HPDE6-E6E7 (cell line): ENCODE results near the gene PTBP1.
A peak's percentile ranks its signal among the peaks of the same experiment; 100 is the strongest.

Experiments
- DNase-seq: peaks from one replicate; pipeline ENCODE4 v3.0.0; 2011; ENCODE audit warnings: missing footprints; ENCODE audit errors: extremely low spot score

PTBP1 gene

DNA sequence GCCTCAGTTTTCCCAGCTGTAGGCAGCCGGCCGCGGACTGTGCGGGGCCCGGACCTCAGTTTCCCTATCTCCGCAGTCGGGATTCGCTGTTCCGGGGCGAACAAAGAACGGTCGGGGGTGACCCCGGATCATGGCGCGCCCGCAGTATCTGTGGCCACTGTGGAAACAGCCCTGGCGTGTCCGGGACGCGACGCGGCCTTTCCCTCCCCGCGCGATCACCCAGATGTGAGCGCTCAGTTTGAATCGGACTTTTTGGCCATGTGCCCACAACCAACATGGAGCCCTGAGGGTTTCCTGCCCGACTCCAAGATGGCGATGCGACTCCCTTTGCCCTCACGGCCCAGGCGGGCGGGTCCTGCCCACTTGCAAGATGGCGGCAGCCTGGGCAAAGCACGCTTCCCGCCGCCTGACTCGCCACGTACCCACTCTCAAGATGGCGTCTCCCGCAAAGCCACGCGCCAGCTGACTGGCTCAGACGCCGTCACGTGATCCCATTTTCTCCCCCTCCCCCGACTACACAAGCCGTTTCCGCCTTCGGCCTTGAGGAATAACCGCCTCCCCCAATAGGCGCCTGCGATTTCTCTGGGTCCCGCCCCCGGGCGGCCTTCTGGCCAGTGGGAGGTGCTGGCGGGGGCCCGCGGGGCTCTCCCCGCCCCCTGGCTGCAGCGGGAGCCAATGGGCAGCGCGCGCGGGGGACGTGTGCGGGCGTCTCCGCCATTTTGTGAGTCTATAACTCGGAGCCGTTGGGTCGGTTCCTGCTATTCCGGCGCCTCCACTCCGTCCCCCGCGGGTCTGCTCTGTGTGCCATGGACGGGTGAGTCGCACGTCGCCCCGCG, at the start of gene PTBP1:
Gene PTBP1 (plus strand): TSS at position 761 of the 836 bp plus-strand sequence. CDS start 46 bp downstream, at position 807.
- peak; percentile 97 for DNase-seq

DNA sequence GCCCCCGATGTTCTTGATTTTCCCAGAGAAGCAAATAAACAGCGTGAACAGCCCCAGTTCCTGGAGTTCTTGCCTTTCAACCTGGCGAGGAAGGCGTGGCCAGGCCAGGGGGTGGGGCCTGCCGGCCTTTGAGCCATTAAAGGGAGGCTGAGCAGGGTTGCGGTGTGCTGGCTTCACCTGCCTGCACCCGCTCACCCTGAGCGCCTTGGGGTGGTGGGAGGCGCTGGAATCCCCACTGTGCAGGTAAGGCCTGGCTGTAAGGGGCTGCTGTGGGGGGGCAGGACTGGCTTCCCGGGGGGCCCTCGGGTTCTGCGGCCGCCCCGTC, 49.0 kb upstream of the PTBP1 start:
- DNase-seq, result no peak

DNA sequence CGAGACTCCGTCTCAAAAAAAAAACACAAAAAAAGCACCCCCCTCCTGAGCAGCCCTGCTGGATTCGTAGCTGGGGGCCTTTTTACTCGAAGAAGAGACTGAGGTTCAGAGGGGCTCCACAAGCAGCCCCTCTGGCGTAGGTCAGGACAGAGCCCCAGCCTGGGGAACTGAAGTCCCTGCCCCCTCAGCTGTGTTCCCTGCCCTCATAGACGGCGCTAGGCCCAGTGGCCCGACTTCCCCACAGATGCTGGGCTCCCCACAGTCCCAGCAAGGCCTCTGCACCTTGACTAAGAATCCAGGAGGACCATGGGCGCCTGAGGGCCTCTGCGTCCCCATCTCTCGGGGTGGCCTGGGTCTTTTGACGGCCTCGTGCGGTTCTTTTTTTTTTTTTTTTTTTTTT, 47.4 kb upstream of the PTBP1 start:
- DNase-seq, result no peak

DNA sequence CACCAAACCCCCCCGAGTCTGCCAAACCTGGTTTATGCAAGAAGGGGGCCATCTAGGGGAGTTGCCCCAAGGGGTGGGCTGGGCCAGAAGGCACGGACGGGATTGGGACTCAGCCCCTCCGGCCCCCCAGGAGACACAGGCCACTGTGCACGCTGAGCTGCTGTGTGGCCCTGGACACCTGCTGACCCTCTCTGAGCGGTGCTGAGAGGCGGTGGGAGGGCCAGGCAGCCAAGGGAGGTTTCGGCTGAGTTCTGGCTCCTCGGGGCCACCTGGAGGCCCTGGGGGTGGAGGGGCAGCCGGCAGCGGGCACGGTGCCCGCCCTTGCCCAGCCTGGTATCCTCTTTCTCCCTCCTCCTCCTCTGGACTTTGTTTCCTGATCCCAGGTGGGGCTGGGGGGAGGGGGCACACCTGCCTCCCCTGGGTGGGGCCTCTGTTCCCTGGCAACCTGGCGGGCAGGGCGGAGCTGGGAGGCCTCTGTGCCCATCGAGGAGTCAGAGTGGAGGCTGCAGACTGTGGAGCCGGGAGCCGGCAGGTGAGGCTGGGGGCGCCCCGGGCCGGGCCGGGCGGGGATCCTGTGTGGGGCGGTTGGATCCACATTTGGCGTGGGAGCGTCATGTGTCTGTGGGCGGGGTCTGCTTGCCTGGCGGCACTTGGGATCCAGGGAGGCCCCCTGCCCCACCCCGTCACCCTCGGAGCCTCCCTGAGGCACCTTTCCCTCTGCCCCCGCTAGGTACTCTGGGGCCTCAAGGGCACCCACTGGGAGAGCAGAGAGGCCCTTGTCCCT, 46.4 kb upstream of the PTBP1 start, which contains the start of gene MISP:
Gene MISP (plus strand): TSS at position 473 of the 784 bp plus-strand sequence. CDS start 5,835 bp downstream, outside the sequence.
- peak; percentile 87 for DNase-seq

DNA sequence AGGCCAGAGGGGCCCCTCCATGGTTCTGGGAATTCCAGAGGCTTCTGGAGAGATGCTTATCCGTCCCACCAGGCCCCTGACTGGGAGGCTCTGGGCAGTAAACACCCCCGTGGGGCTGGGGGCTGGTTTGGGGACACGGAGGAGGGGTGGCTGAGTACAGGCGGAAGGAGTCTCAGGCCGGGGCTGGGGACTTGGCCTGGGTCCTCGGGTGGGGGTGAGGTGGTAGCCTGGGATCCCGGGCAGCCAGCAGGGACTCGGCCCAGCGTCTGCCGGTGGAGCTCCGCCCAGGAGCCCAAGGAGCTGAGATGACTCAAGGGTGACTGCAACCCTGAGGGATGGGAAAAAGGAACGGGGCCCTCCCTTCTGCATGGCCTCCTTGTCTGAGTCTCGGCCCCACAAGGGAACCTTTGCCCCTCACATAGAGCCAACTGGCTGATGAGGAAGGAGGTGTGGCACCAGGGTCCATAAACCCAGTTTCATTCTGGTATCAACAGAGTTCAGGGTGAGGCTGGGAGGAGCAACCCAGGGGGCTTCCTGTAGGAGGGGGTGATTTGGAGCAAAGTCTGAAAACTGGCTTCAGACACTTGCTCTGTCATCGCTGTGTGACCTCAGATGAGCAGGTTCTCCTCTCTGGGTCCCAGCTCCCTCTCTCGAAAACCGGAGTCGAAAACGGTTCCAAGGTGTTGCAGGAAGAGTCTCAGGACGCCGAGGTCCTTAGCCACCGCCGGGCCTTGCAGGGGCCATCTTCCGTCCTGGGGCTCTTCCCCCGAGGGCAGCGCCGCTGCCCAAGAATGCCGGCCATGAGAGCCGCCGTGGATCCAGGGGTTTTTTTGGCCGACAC, 45.5 kb upstream of the PTBP1 start:
- DNase-seq, result peak; percentile 98

DNA sequence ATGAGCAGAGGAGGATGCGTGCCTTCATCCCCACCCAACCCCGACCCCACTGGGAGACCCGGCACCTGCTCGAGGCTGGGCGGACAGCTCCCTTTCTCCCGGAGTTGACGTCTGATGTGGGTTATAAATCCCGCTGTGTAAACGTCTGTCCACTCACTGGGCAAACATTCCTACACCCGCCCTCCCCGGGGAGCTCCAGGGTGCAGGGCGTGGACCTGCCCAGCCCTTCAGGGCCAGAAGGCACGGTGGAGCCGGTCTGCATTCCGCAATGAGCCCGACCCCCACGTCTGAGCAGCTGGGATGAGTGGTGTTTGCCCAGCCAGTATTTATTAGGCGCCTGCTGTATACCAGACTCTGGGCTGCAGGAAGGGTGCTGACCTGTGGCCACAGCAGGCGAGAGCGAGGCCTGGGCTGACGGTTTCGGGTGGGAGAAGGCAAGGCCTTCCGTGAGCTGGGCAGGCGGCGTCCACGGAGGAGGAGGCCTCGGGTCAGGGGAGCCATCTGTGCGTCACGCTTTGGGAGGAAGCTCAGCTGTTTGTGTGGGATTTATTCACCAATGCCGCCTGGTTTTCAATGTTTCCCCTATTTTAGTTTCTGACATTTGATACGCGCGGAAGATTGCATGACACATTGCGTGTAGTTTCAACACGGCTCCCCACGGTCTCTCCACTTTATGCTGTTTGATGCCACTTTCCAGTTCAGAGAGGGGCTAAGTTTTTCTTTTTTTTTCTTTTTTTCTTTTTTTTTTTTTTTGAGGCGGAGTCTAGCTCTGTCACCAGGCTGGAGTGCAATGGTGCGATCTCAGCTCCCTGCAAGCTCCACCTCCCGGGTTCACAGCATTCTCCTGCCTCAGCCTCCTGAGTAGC, 44.4 kb upstream of the PTBP1 start:
- peak; percentile 89 for DNase-seq

DNA sequence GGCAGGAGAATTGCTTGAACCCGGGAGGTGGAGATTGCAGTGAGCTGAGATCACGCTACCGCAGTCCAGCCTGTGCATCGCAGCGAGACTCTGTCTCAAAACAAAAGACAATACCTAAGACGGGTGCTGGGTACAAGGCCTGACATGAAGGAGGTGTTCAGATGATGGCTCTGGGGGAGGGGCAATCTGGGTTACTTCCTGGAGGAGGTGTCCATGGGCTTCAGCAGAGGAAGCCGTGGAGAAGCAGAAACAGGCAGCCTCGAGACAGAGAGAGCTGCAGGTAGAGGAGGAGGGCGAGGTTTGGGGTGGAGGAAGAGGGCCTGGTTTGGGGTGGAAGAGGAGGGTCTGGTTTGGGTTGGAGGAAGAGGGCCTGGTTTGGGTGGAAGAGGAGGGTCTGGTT, 42.7 kb upstream of the PTBP1 start:
- DNase-seq, result no peak

DNA sequence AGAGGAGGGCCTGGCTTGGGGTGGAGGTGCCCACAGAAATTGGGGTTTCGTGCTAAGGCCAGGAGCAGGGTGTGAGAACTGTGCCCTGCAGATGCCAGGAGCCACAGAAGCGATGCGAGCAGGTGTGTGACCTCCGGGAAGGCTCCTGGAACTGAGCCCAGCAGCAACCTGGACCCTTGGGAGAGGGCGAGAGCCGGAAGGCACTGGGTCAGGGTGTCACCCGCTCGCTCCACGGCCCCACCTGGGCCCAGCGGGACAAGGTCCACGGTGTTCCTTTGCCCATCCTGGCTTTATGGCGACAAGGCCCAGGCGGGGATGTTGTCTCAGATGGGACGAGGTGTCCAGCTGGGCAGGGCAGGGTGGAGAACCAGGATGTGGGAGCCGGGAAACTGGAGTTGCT, 42.2 kb upstream of the PTBP1 start:
- DNase-seq, result no peak

DNA sequence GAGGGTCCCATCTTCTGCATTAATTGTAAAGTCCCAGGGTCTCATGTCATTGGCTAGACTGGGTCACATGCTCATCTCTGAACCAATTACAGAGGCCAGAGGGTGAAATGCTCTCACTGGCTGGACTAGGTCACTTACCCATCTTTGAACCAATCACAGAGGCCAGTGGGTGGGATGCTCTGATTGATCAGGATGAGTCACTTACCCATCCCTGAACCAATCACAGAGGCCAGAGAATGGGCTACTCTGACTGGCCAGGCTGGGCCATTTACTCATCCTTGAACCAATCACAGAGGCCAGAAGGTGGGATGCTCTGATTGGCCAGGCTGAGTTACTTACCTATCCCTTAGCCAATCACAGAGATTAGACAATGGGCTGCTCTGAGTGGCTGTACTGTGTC, 41.0 kb upstream of the PTBP1 start:
- DNase-seq, result no peak

DNA sequence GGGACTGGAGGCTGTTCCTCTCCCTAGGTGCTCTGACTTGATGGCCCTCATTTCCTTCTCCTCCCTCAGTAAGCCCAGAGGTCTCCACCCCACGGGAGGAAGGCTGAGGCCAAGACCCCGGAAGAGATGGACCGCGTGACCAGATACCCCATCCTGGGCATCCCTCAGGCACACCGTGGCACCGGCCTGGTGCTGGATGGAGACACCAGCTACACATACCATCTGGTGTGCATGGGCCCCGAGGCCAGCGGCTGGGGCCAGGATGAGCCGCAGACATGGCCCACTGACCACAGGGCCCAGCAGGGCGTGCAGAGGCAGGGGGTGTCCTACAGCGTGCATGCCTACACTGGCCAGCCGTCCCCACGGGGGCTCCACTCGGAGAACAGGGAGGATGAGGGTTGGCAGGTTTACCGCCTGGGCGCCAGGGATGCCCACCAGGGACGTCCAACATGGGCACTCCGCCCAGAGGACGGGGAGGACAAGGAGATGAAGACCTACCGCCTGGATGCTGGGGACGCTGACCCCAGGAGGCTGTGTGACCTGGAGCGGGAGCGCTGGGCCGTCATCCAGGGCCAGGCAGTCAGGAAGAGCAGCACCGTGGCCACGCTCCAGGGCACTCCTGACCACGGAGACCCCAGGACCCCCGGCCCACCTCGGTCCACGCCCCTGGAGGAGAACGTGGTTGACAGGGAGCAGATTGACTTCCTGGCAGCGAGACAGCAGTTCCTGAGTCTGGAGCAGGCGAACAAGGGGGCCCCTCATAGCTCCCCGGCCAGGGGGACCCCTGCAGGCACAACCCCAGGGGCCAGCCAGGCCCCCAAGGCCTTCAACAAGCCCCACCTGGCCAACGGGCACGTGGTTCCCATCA, 40.2 kb upstream of the PTBP1 start:
- DNase-seq, result no peak

DNA sequence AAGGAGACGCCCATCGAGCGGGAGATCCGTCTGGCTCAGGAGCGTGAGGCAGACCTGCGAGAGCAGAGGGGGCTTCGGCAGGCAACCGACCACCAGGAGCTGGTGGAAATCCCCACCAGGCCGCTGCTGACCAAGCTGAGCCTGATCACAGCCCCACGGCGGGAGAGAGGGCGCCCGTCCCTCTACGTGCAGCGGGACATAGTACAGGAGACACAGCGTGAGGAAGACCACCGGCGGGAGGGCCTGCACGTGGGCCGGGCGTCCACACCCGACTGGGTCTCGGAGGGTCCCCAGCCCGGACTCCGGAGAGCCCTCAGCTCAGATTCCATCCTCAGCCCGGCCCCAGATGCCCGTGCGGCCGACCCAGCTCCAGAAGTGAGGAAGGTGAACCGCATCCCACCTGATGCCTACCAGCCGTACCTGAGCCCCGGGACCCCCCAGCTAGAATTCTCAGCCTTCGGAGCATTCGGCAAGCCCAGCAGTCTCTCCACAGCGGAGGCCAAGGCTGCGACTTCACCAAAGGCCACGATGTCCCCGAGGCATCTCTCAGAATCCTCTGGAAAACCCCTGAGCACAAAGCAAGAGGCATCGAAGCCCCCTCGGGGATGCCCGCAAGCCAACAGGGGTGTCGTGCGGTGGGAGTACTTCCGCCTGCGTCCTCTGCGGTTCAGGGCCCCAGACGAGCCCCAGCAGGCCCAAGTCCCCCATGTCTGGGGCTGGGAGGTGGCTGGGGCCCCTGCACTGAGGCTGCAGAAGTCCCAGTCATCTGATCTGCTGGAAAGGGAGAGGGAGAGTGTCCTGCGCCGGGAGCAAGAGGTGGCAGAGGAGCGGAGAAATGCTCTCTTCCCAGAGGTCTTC, 39.2 kb upstream of the PTBP1 start:
- no peak for DNase-seq

DNA sequence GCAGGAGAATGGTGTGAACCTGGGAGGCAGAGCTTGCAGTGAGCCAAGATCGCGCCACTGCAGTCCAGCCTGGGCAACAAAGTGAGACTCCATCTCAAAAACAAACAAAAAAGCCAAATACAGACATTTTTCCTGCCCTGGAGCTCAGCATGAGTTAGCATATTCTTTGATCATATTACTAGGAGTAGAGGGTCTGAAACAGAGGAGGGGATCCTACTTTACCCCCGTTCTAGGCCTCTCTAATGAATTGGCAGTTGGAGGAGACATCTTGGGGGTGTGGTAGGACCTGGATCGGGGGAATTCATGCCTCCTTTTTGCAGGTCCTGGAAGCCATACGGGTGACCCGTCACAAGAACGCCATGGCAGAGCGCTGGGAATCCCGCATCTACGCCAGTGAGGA, 34.1 kb upstream of the PTBP1 start:
- no peak for DNase-seq

DNA sequence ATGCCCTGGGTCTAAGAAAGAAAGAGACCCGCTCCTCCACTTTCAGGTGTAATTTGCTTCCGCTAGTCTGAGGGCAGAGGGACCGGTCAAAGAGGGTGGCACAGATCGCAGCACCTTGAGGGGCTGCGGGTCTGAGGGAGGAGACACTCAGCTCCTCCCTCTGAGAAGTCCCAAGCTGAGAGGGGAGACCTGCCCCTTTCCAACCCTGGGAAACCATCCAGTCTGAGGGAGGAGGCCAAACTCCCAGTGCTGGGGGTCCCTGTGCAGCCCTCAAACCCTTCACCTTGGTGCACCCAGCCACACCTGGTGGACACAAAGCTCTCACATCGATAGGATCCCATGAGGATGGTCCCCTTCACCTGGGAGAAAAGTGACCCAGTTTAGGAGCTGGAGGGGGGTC, 33.4 kb upstream of the PTBP1 start:
- DNase-seq, result no peak

DNA sequence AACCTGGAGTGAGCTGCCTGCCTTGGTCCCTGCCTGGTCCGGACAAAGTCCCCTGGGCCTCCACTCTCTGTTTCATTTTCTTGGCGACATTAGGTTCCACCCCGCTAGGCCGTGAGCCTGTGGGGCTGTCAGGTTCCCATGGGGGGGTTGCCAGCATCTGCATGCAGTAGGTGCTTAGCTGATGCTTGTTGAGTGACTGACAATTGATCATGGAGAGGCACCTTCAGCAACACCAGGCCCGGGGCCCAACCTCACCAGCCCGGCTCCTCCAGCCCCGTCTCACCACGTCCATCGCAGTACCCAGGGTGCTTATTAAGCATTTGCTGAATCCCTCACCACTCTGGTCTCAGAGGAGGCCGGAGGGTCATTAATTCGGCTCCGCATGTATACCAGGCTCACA, 33.0 kb upstream of the PTBP1 start:
- no peak for DNase-seq

DNA sequence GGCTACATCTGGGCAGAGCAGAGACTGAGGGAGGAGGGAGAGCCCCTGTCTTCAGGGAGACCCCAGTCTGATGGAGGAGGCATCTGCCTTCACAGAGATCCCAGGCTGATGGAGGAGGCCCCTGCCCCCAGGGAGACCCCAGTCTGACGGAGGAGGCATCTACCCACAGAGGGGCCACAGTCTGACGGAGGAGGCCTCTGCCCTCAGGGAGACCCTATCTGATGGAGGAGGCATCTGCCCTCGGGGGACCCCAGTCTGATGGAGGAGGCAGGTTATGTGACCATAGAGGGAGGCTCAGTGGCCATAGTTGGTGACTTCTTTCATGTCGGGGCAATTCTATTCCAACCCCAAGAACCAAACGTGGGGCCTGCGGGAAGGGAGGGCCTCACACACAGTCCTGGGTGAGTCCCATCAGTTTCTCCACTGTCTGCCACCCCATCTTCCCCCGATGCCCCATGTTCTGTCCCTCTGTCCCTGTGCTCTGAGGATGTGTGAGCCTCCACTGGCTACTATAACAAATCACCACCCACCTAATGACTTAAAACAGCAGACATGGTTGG, 32.0 kb upstream of the PTBP1 start:
- no peak for DNase-seq

DNA sequence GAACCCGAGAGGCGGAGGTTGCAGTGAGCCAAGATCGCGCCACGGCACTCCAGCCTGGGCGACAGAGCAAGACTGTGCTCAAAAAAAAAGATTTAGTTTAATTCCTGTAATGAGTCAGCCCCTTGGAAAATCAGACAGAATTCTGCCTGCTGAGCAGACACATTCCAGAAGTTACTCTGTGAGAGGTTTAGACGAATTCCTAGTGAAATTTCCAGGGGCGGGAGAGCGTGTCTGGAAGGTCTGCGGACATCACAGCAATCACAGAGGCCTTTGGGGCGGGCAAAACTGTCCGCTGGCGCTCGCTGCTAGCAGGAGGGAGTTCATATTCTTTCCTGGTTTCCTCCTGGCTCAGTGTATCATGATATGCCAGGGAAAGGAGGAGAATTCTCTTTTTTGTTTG, 28.8 kb upstream of the PTBP1 start:
- DNase-seq, result no peak

DNA sequence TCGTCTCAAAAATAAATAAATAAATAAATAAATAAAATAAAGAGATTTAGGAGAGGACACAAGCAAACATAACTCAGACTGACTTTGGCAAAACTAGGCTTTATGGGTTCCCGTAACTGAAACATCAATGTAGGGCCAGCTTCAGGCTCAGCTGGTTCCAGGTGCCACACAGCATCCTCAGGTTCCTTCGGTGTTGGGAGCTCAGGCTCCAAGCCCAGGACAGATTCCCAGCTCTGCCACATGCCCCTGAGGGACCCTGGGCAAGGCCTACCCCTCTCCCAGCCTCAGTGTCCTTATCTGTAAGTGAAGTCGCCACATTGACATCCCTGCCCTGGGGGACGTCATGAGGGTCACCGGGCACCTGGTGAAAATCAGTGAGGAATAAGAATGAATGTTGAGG, 27.6 kb upstream of the PTBP1 start:
- no peak for DNase-seq

DNA sequence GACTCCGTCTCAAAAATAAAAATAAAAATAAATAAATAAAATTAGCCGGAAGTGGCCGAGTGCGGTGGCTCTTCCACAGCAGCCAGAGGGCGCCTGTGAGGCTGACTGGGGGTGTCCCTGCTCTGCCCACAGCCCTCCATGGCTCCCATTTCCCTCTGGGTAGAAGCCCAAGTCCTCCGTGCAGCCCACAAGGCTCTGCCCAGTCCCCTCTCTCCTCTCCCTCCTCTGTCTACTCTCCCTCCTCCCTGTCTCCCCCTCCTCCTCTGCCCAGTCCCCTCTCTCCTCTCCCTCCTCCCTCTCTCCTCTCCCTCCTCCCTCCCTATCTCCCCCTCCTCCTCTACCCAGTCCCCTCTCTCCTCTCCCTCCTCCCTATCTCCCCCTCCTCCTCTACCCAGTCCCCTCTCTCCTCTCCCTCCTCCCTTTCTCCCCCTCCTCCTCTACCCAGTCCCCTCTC, 25.9 kb upstream of the PTBP1 start:
- DNase-seq, result no peak

DNA sequence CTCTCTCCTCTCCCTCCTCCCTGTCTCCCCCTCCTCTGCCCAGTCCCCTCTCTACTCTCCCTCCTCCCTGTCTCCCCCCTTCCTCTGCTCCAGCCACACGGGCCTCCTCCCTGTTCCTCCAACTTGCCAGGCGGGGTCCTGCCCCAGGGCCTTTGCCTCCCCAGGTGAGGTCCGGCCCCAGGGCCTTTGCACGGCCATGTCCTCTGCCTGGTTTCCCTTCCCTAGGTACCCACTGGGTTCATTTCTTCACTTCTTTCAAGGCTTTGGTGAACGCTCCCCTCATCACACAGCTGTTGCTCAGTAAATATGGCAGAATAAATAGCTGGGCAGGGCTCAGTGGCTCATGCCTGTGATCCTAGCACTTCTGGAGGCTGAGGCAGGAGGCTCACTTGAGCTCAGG, 25.2 kb upstream of the PTBP1 start:
- DNase-seq, result no peak
